GM19025 (cell line): ENCODE measurements around the gene UBL3.

Experiments
- ATAC-seq: cut with Tn5 transposase; IDR thresholded peaks from one replicate; pipeline ENCODE4 v1.9.1; 2021; ENCODE audit warnings: mild to moderate bottlenecking, low read depth, moderate library complexity; ENCODE audit not compliant: unreplicated experiment

The UBL3 gene

GRCh38 chr13:29763436-29764180, 86.8 kb downstream of the UBL3 start:
- ATAC-seq = no peak

GRCh38 chr13:29761815-29762214, 88.6 kb downstream of the UBL3 start:
- ATAC-seq = no peak

DNA sequence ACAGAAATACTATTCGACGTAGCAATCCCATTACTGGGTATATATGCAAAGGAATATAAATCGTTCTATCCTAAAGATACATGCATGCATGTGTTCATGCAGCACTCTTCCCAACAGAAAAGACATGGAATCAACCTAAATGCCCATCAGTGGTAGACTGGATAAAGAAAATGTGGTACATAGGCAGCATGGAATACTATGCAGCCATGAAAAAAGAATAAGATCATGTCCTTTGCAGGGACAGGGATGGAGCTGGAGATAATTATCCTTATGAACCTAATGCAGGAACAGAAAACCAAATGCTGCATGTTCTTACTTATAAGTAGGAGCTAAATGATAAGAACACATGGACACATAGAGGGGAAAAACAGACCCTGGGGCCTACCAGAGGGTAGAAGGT, 89.3 kb downstream of the UBL3 start:
- ATAC-seq = no peak

DNA sequence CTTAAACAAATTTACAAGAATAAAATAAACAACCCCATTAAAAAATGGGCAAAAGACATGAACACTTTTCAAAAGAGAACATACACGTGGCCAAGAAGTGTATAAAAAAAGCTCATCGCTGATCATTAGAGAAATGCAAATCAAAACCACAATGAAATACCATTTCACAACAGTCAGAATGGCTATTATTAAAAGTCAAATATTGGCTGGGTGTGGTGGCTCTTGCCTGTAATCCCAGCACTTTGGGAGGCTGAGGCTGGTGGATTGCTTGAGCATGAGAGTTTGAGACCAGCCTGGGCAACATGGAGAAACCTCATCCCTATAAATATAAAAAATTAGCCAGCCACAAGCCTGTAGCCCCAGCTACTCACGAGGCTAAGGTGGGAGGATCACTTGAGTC, 89.9 kb downstream of the UBL3 start:
- no peak for ATAC-seq

GRCh38 chr13:29758531-29759114, 91.8 kb downstream of the UBL3 start:
- peak; percentile 93 for ATAC-seq

GRCh38 chr13:29756506-29756905, 93.9 kb downstream of the UBL3 start:
- ATAC-seq = no peak

DNA sequence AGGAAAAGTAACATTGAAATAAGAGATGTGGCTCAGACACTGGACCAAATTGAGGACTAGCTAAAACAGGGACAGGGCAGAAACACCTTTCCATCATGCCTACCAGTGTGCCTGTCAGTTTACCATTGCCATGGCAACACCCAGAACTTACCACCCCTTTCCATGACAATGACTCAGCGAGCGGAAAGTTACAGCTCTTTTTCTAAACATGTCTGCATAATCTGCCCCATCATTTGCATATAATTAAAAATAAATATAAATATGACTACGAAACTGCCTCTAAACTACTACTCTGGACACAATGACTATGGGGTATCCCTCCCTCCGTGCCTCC, 96.0 kb downstream of the UBL3 start:
- ATAC-seq = no peak

GRCh38 chr13:29753618-29754472, 96.6 kb downstream of the UBL3 start:
- ATAC-seq = no peak

DNA sequence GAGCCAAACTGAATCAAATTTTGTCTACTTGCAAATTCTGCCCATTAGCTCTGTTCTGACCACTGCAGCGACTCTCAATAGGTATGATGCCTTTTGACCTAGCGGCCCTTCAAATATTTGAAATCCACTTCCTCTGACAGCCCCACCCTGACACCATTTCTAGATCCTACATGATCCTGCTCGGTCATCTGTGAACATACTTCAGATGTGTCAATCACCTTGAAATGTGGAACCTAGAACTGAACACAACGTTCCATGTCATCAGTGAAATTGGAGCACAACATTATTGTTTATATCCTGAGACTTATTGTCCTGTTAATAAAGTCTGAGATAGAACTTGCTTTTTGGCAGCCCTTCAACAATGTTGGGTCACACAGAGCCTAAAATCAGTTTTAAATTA, 98.2 kb downstream of the UBL3 start:
- ATAC-seq = no peak

DNA sequence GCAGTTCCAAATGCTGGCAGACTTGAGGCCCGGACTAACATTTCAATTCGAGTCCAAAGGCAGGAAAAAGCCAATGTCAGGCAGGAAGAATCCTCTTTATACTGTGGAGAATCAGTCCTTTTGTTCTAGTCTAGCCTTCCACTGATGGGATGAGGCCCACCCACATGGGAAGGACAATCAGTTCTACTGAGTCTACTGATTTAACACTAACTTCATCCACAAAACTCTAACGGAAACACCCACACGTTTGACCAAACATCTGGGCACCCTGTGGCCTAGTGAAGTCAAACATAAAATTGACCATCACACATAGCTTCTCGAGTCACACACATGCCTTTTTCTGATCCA, 100.3 kb downstream of the UBL3 start:
- ATAC-seq = no peak

DNA sequence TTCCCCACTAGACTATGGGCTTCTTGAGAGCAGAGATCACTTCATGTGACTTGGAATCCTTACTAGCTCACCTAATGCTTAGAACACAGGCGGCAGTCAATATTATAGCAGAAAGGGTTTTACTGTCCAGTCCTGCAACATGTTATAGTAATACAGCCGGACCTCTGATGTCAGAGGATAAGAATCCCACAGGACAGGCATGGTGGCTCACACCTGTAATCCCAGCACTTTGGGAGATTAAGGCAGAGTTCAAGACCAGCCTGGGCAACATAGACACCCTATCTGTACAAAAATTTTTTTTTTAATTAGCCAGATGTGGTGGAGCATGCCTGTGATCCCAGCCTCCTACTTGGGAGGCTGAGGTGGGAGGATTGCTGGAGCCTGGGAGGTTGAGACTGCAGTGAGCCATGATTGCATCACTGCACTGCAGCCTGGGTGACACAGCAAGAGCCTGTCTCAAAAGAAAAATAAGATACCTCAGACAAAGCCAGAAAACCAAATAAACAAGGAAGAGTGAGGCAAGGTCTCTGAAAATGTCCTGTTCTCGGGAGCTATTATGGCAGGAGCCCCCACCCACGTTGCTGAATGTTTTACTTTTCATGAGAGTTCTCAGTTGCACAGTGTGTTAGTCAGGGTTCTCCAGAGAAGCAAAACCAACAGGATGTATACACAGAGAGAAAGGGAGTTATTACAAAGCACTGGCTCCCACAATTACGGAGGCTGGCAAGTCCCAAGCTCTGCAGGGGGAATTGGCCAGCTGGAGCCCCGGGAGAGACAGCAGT, 100.8 kb downstream of the UBL3 start:
- ATAC-seq = no peak

- ATAC-seq = no peak
These were observed 102.3 kb downstream of the UBL3 start for GRCh38 chr13:29748097-29748496.

GRCh38 chr13:29746148-29746677, 104.2 kb downstream of the UBL3 start:
- ATAC-seq = no peak

GRCh38 chr13:29745704-29746103, 104.7 kb downstream of the UBL3 start:
- ATAC-seq = no peak

- ATAC-seq = no peak
These were observed 107.1 kb downstream of the UBL3 start for GRCh38 chr13:29743201-29743786.

GRCh38 chr13:29740961-29741360, 109.5 kb downstream of the UBL3 start:
- ATAC-seq = no peak

- no peak for ATAC-seq
These were observed 113.4 kb downstream of the UBL3 start for GRCh38 chr13:29737061-29737460.

DNA sequence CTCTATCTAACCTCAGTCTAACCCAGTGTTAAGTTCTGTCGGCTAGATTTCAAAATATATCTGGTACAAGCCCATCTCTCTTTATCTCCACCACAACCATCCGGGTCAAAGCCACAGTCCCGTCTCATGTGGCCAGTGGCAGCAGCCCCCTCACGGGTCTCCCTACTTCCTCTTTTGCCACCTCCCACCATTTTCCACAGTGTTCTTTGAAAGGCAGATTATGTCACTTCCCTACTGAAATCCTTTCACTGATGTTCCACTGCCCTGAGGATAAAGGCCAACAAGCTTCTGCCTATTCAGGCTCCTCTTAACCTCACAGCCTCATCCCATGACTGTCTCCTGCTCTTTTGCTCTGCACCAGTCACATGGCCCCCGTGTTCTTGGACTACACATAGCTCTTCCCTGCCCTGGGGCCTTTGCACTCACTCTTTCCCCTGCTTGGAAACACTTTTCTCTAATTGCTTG, 117.2 kb downstream of the UBL3 start:
- ATAC-seq = no peak

GRCh38 chr13:29730253-29730652, 120.2 kb downstream of the UBL3 start:
- ATAC-seq = no peak

DNA sequence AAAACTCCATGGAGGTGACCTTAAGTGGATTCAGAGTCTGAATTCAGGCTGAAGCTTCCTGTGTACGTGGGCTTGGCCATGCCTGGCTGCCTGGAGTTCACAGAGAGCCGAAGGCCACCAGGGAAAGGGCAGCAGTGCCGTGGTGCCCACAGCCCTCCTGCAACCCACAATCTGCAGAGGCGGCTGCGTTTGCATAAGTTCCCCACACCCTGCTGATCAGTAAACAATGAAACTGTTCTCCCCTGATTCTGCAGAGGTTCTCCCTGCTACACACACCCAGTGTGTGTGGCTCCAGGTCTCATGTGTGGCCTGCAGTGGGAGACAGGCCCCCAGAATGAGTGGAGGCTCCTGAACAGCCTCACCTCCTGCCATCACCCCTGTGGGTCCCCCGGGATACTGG, 128.0 kb downstream of the UBL3 start:
- no peak for ATAC-seq
